NK-92 treated with Interleukin-12 subunit alpha and Interleukin-12 subunit beta, amount 100 ng/mL, for 24 hours (cell line): Measurements from ENCODE around the gene MGLL.

Experiments used
- DNase-seq: peaks from one replicate; lab custom pipeline; 2025; lab: John Stamatoyannopoulos, UW

Gene MGLL

GRCh38 chr3:127674101-127674721 is 148.1 kb downstream of the MGLL start:
- DNase-seq = no peak

DNA sequence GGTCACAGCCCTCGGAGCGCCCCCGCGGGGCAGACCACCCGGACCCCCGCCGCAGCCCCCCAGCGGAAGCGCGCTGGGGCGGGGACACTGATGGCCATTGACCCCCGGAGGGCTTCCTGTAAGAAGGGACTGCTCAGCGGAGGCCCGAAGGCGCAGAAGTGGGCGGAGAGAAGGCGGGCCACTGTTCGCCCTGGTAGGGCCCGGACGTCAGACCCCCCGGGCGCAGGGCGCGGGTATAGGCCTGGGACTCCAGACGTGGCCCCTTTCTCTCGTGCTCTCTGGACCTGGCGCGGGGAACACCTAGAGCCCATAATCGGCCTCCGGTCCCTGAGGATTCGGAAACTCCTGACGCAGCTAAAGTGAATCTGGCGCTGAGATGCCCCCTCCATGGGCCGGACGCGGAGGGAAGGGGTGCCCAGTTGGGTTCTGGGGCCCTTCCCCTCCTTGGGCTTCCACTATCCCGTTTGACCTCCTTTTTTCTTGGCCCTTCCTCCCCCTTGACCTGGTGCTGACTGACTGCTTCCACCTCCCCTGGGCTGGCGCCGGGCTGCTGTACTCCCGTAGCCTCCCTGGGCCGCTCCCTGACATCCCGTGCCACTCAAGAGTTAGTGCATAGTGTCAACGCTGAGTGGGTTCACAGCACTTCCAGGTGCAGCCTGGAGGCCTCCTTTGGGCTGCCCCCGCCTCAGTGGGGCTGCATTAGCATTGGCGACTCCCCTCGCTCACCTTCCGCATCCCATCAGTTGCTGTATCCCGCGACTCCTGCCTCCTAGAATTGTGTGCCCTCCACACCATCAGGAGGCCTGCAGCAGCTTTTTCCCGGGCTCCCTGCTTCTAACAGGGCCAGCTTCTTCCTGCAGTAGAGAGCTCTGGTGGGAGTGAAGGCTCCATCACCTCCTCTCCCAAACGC is 148.9 kb downstream of the MGLL start:
- no peak for DNase-seq

DNA sequence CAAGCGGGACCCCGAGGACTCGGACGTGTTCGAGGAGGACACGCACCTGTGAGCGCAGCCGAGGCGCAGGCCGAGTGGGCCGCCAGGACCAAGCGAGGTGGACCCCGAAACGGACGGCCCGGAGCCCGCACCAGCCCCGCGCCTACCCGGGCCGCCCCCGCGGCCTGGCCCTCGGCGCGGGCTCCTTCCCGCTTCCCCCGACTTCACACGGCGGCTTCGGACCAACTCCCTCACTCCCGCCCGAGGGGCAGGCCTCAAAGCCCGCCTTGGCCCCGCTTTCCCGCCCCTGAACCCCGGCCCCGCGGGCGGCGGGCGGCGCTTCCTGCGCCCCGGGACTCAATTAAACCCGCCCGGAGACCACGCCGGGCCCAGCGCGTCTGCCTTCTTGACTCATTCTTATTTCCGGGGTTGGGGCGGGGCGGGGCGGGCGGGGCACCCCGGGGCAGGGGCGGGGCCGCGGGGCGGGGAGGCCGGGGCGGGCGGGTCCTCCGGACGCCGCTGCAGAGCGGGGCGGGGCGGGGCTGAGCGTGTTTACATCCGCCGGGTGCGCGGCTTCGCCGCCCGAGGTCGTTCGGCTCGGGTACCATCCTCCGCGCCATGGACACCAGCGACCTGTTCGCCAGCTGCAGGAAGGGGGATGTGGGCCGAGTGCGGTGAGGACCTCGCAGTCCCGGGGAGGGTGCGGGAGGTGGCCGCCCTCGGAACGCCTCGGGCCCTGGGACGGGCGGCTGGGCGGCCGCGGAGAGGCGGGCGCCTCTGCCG is 149.7 kb downstream of the MGLL start, which contains the start of gene ABTB1:
Gene ABTB1, plus strand, starts transcription at position 524 of the 762 bp plus-strand sequence. Its CDS starts 74 bp downstream, at position 598.
- DNase-seq = peak; percentile 84

DNA sequence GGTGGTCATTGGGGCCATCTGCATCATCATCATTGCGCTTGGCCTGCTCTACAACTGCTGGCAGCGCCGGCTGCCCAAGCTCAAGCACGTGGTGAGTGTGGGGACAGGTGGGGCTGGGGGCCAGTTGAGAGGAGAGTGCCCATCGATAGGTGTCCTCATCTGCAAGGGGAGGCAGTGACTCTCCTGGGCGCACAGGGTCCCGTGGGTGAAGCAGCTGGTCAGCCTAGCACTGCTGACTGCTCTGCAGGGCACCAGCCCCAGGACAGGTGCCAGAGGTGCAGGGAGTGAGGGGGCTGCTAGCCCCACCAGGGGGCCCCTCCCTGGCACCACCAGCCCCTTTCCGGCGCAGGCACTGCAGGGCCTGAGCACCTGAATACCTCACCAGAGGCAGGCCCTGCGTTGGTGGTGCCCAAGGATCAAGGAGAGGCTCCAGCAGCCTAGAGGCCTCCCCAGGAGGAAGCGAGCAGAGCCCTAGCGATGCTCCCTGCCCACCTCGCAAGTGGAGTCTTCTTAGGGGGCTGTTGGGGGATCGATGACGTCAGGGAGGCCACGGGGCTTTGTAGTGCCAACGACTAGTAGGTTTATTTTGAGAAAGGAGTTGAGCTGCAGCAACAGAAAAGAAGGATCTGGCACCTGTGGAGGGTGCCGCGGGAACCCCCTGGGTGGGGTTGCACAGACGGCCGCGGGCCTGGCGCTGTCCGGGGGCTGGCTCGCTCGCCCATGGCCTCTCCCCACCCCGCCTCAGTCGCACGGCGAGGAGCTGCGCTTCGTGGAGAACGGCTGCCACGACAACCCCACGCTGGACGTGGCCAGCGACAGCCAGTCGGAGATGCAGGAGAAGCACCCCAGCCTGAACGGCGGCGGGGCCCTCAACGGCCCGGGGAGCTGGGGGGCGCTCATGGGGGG is 150.5 kb downstream of the MGLL start:
- DNase-seq = no peak

DNA sequence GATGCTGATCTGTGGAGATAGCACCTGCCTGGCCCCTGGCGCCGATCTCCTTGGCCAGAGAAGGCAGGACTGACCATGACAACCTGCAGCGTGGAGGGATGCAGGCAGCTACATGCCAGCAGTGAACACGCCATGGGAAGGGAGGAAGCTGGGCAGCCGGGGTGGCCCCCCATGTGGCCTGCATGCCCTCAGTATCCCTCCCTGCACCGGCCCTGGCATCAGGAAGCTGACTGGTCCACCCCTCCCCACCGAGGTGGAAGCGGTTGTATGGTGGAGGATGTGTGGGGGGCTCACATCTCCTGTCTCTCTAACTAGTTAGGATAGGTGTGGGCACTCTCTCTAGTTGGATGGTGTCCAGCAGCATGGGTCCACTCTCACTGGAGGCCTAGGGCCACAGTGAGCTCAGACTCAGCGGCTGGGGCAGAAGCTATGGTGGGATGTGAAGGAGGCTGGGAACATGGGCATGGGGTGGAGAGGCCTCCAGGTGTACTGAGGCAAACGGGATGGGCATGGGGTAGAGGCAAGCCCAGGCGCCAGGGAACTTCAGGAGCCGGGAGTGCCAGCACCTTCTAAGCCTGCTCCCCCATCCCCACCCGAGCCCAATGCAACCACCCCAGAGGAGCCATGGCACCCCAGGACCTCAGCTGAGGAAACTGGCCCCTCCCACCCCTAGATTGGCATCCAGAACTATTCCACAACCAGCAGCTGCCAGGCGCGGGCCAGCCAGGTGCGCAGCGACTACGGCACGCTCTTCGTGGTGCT is 151.4 kb downstream of the MGLL start:
- DNase-seq = no peak

GRCh38 chr3:127670229-127670559 is 152.1 kb downstream of the MGLL start:
- no peak for DNase-seq

GRCh38 chr3:127669541-127670228 is 152.6 kb downstream of the MGLL start:
- DNase-seq = no peak

DNA sequence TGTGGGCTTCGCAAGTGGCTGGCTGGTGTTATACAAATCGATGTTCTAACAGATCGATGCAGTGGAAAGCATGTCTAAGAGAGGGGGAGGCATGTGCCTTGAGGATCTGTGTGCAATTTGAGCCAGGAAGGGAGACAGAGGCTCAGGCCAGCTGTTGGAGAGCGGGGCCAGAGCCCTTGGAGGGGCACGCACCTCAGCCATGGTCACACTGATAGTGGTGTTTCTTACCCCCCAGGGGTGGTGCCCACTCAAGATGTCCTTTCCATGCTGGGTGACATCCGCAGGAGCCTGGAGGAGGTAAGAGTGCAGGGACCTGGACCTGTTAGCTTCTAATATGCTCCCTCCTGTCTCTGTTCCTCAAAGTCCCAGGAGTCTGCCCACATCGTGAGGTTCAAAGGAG is 153.4 kb downstream of the MGLL start:
- DNase-seq = no peak

DNA sequence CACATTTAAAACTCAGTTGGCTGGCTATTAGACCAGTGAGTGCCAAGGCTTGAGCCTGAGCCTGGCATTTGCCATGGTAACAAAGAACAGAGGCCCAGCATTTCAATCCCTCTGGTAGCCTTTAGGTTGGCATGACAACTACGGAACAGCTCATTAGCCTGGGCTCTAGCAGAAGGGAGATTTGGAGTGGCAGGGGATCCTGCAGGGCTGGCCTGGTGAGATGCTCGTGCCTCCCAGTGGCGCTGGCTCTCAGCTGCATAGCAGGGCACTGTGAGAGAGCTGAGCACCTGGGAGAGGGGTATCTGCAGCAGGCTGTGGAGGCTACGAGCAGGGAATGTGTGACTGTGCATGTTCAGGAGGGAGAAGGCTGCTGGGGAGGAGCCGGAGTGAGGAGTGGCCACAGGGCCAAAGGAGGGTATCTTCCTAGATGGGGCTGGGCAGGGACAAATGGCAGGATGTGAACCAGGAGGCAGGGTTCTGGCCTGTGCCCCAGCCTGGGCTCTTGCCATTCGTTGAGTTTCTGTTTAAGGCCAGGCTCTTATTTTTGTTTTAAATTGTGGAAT is 155.1 kb downstream of the MGLL start:
- DNase-seq = no peak

GRCh38 chr3:127666676-127667075 is 155.6 kb downstream of the MGLL start:
- no peak for DNase-seq

GRCh38 chr3:127665586-127665985 is 156.7 kb downstream of the MGLL start:
- DNase-seq = no peak

- DNase-seq = no peak
These were observed 157.2 kb downstream of the MGLL start for GRCh38 chr3:127665165-127665564.

- DNase-seq = no peak
These were observed 159.2 kb downstream of the MGLL start for GRCh38 chr3:127663151-127663550.

DNA sequence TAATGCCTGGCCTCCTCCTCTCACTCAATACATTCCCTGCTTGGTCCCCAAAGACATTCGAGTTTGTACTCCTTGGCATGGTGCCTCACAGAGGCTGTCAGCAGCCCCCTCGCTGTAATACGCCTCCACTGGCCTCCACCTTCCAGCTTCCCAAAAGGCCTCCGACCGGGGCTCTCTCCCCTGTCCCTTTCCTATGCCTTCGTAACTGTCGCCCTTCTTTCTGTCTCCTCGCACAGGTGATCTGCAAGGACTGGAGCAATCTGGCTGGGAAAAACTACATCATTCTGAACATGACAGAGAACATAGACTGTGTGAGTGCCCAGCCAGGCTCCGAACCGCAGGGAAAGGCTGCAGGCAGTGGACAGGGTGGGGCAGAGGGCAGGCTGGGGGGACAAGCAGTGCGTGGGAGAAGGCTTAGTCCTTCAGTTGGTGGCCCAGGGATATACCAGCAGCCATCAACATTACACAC is 160.3 kb downstream of the MGLL start:
- no peak for DNase-seq

DNA sequence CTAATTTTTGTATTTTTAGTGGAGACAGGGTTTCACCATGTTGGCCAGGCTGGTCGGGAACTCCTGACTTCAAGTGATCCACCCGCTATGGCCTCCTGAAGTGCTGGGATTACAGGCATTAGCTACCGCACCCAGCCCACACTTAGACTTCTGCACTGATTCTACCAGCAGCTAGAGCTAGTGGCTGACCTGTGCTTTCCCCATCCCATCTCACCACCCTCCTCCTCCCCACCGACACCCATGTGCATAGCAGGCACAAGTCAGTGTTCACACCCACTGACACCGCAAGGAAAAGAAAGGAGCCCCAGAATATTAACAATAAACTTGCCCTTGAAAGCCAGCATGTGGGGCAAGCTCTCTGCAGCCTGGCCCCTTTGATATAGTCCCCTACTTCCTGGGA is 160.7 kb downstream of the MGLL start:
- DNase-seq = no peak

DNA sequence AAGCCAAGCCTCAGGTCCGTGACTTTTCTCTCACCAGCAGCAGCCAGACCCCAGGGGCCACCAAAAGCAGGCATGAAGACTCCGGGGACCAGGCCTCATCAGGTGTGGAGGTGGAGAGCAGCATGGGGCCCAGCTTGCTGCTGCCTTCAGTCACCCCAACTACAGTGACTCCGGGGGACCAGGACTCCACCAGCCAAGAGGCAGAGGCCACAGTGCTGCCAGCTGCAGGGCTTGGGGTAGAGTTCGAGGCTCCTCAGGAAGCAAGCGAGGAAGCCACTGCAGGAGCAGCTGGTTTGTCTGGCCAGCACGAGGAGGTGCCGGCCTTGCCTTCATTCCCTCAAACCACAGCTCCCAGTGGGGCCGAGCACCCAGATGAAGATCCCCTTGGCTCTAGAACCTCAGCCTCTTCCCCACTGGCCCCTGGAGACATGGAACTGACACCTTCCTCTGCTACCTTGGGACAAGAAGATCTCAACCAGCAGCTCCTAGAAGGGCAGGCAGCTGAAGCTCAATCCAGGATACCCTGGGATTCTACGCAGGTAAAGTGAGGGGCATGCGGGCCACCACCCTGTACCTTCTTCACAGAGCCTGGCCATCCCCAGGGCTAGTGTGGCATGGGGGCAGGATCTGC is 161.6 kb downstream of the MGLL start:
- no peak for DNase-seq

DNA sequence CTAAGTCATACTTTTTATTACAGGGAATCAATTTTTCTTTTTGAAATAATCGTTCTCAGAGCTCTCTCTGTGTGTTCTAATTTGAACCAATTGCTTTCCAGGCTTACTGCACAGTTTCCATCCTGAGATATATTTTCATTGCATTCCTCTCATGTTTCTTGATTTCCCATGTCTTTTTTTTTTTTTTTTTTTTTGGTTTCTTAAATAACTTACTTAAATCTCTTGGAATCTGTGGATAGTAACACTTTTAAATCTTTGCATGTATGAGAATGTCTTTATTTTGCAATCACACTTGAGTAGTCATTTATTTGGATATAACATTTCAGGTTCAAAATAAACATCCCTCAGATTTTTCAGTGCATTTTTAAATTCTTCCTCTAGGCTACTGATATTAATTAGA is 164.1 kb downstream of the MGLL start:
- DNase-seq = no peak

DNA sequence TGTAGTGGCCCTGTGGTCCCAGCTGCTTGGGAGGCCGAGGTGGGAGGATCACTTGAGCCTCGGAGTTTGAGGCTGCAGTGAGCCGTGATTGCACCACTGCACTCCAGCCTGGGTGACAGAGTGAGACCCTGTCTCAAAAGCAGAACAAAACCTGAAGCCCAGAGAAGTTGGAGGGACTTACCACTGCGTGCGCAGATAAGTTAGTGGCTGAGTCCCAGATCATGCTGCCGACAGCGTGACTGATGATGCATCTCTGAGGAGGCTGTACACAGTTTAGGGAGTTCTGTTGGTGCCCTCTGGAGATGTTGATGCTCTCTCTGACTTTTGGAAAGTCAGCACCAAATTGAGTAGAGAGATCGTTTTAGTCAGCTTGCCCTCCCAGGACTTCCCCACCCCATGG is 165.4 kb downstream of the MGLL start:
- no peak for DNase-seq

DNA sequence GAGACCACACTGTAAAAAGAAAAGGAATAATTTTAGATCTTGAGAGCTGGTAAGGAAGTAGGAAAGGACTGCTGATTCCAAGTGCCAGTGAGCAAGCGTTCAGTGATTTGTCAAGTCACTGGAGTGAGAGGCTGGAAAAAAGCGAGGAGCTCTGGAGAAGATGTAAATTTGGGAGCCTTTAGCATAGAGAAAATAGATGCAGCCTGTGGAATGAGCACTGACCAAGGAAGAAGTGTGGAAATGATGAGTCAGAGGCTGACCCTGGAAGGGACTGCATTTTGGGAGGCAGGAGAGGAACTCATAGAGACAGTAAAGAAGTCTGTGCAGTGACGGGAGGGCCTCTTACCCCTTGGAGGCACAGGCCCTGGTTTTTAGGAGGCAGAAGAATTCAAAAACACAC is 166.7 kb downstream of the MGLL start:
- no peak for DNase-seq
